Measurements from ENCODE around the gene SLC30A2.

The SLC30A2 gene

GRCh38 chr1:26064553-26064952, 18.6 kb upstream of the SLC30A2 start:
- in situ Hi-C loops (cut with HindIII; ENCODE audit: low pct_unique_long_range_greater_than_20kb, low sequenced_read_pairs): no loop called here
- no peak for TF ChIP-seq JUND (IDR thresholded peaks at IDR 0.05; ENCODE audit: low read depth)

GRCh38 chr1:26060832-26061574, 15.1 kb upstream of the SLC30A2 start:
- no peak for DNase-seq (ENCODE audit: low read depth in 1 of 2, low spot score in 1 of 2)
- in situ Hi-C loops (cut with HindIII; ENCODE audit: low pct_unique_long_range_greater_than_20kb, low sequenced_read_pairs): no loop called here
- no peak for TF ChIP-seq JUND (IDR thresholded peaks at IDR 0.05; ENCODE audit: low read depth)

More at GRCh38 chr1:26064553-26064952, 18.6 kb upstream of the SLC30A2 start:
- no peak for DNase-seq (ENCODE audit: low read depth in 1 of 2, low spot score in 1 of 2)

- in situ Hi-C loops (cut with HindIII; ENCODE audit: low pct_unique_long_range_greater_than_20kb, low sequenced_read_pairs): no loop called here
- DNase-seq (ENCODE audit: low read depth in 1 of 2, low spot score in 1 of 2): no peak
- TF ChIP-seq JUND (IDR thresholded peaks at IDR 0.05; ENCODE audit: low read depth): no peak
These were observed 14.0 kb upstream of the SLC30A2 start for GRCh38 chr1:26059906-26060305.

GRCh38 chr1:26058052-26058595, 12.2 kb upstream of the SLC30A2 start:
- in situ Hi-C loops (cut with HindIII; ENCODE audit: low pct_unique_long_range_greater_than_20kb, low sequenced_read_pairs): no loop called here
- DNase-seq (ENCODE audit: low read depth in 1 of 2, low spot score in 1 of 2): no peak
- no peak for TF ChIP-seq JUND (IDR thresholded peaks at IDR 0.05; ENCODE audit: low read depth)

GRCh38 chr1:26057189-26057588, 11.3 kb upstream of the SLC30A2 start:
- DNase-seq (ENCODE audit: low read depth in 1 of 2, low spot score in 1 of 2): no peak
- in situ Hi-C loops (cut with HindIII; ENCODE audit: low pct_unique_long_range_greater_than_20kb, low sequenced_read_pairs): no loop called here
- no peak for TF ChIP-seq JUND (IDR thresholded peaks at IDR 0.05; ENCODE audit: low read depth)

- in situ Hi-C loops (cut with HindIII; ENCODE audit: low pct_unique_long_range_greater_than_20kb, low sequenced_read_pairs): no loop called here
- no peak for TF ChIP-seq JUND (IDR thresholded peaks at IDR 0.05; ENCODE audit: low read depth)
- no peak for DNase-seq (ENCODE audit: low read depth in 1 of 2, low spot score in 1 of 2)
These were observed 9.1 kb upstream of the SLC30A2 start for GRCh38 chr1:26055041-26055440.

- DNase-seq (ENCODE audit: low read depth in 1 of 2, low spot score in 1 of 2): no peak
- TF ChIP-seq JUND (IDR thresholded peaks at IDR 0.05; ENCODE audit: low read depth): no peak
- in situ Hi-C loops (cut with HindIII; ENCODE audit: low pct_unique_long_range_greater_than_20kb, low sequenced_read_pairs): no loop called here
These were observed 8.0 kb upstream of the SLC30A2 start for GRCh38 chr1:26053718-26054560.

- in situ Hi-C loops (cut with HindIII; ENCODE audit: low pct_unique_long_range_greater_than_20kb, low sequenced_read_pairs): no loop called here
- TF ChIP-seq JUND (IDR thresholded peaks at IDR 0.05; ENCODE audit: low read depth): no peak
- peak in 1 of 2 experiments; percentile 60 for DNase-seq (ENCODE audit: low read depth in 1 of 2, low spot score in 1 of 2)
These were observed 4.3 kb upstream of the SLC30A2 start for GRCh38 chr1:26050248-26050640.

- DNase-seq (ENCODE audit: low read depth in 1 of 2, low spot score in 1 of 2): no peak
- in situ Hi-C loops (cut with HindIII; ENCODE audit: low pct_unique_long_range_greater_than_20kb, low sequenced_read_pairs): no loop called here
- no peak for TF ChIP-seq JUND (IDR thresholded peaks at IDR 0.05; ENCODE audit: low read depth)
These were observed 3.8 kb upstream of the SLC30A2 start for GRCh38 chr1:26049531-26050247.

GRCh38 chr1:26047278-26047874, 1.5 kb upstream of the SLC30A2 start:
- TF ChIP-seq JUND (IDR thresholded peaks at IDR 0.05; ENCODE audit: low read depth): no peak
- in situ Hi-C loops (cut with HindIII; ENCODE audit: low pct_unique_long_range_greater_than_20kb, low sequenced_read_pairs): no loop called here
- DNase-seq (ENCODE audit: low read depth in 1 of 2, low spot score in 1 of 2): peak; percentile 56 to 66

GRCh38 chr1:26046246-26047095, 553 bp upstream of the SLC30A2 start:
- TF ChIP-seq JUND (IDR thresholded peaks at IDR 0.05; ENCODE audit: low read depth): no peak
- in situ Hi-C loops (cut with HindIII; ENCODE audit: low pct_unique_long_range_greater_than_20kb, low sequenced_read_pairs): no loop called here
- no peak for DNase-seq (ENCODE audit: low read depth in 1 of 2, low spot score in 1 of 2)

Data from T47D (cell line).